ACC112 (cell line): ENCODE measurements around the gene CCDC88A.
"Not testable (repeated sequence)": the region's sequence is repeated elsewhere in the genome, so short reads cannot be mapped to it uniquely, and the experiment has no call there.

ENCODE experiments used
- H2AFZ ChIP-seq: fragments of 200-600 bp; sonication (generic); one replicate; pipeline ENCODE4 v1.6.0; 2017; ENCODE audit warnings: antibody characterized with exemption, low read length; ENCODE audit not compliant: unreplicated experiment
- H3K27ac ChIP-seq: fragments of 200-600 bp; sonication (generic); 2 replicates; pipeline ENCODE4 v1.5.1; 2014; ENCODE audit warnings: low read depth, mild to moderate bottlenecking, antibody characterized with exemption, low read length, moderate library complexity
- H3K27me3 ChIP-seq: fragments of 200-600 bp; sonication (generic); 2 replicates; pipeline ENCODE4 v1.6.1; 2014; ENCODE audit warnings: mild to moderate bottlenecking, antibody characterized with exemption, low read length, moderate library complexity, mixed read lengths; ENCODE audit not compliant: insufficient read depth
- H3K36me3 ChIP-seq: fragments of 200-600 bp; sonication (generic); 2 replicates; pipeline ENCODE4 v1.6.1; 2016; ENCODE audit warnings: mild to moderate bottlenecking, antibody characterized with exemption, low read length, moderate library complexity, mixed read lengths; ENCODE audit not compliant: insufficient read depth
- H3K4me1 ChIP-seq: fragments of 200-600 bp; sonication (generic); one replicate; pipeline ENCODE4 v1.6.1; 2016; ENCODE audit warnings: low read length, mixed read lengths; ENCODE audit not compliant: insufficient read depth, unreplicated experiment, control insufficient read depth
- H3K4me3 ChIP-seq: fragments of 200-600 bp; sonication (generic); 2 replicates; pipeline ENCODE4 v1.5.1; 2014; ENCODE audit warnings: mild to moderate bottlenecking, low read depth, low read length
- H3K79me2 ChIP-seq: fragments of 200-600 bp; sonication (generic); one replicate; pipeline ENCODE4 v1.6.0; 2016; ENCODE audit warnings: low read length; ENCODE audit not compliant: control insufficient read depth, unreplicated experiment, insufficient read depth

CCDC88A gene

GRCh38 chr2:55311444-55311870 lies 108.2 kb downstream of the CCDC88A start:
- peak overlapping the region; percentile 28; the same call in 1 of the 2 replicates for H3K27ac ChIP-seq
- no peak overlapping the region for H3K4me3 ChIP-seq
- no peaks in the 10 kb centered on the region for H3K27me3 ChIP-seq
- peaks cover 26% of the 10 kb centered on the region for H3K36me3 ChIP-seq
- peaks cover 32% of the 10 kb centered on the region for H3K4me1 ChIP-seq
- H2AFZ ChIP-seq = no peak overlapping the region
- no peaks in the 10 kb centered on the region for H3K79me2 ChIP-seq

GRCh38 chr2:55309446-55309845 lies 110.2 kb downstream of the CCDC88A start:
- Histone ChIP-seq H3K27me3 (no peaks in the 10 kb centered on the region), H3K4me3 (no peak overlapping the region)

GRCh38 chr2:55302241-55302640 lies 117.4 kb downstream of the CCDC88A start:
- H3K36me3 ChIP-seq = peaks cover 19% of the 10 kb centered on the region
- H2AFZ ChIP-seq = no peak overlapping the region
- no peaks in the 10 kb centered on the region for H3K27me3 ChIP-seq
- no peaks in the 10 kb centered on the region for H3K79me2 ChIP-seq
- no peak overlapping the region for H3K4me3 ChIP-seq
- H3K4me1 ChIP-seq = no peaks in the 10 kb centered on the region
- no peak overlapping the region for H3K27ac ChIP-seq

More at GRCh38 chr2:55309446-55309845, 110.2 kb downstream of the CCDC88A start:
- H3K27ac ChIP-seq = no peak overlapping the region
- H3K79me2 ChIP-seq = no peaks in the 10 kb centered on the region
- H3K4me1 ChIP-seq = peaks cover 32% of the 10 kb centered on the region
- H3K36me3 ChIP-seq = peaks cover 16% of the 10 kb centered on the region
- no peak overlapping the region for H2AFZ ChIP-seq

GRCh38 chr2:55301277-55301676 lies 118.4 kb downstream of the CCDC88A start:
- H2AFZ ChIP-seq = no peak overlapping the region
- H3K27me3 ChIP-seq = no peaks in the 10 kb centered on the region
- no peaks in the 10 kb centered on the region for H3K4me1 ChIP-seq
- H3K27ac ChIP-seq = no peak overlapping the region
- no peaks in the 10 kb centered on the region for H3K79me2 ChIP-seq
- no peak overlapping the region for H3K4me3 ChIP-seq
- peaks cover 19% of the 10 kb centered on the region for H3K36me3 ChIP-seq

GRCh38 chr2:55296393-55296792 lies 123.3 kb downstream of the CCDC88A start:
- H3K27me3 ChIP-seq = no peaks in the 10 kb centered on the region
- H3K36me3 ChIP-seq = peaks cover 22% of the 10 kb centered on the region

GRCh38 chr2:55283083-55283482 lies 136.6 kb downstream of the CCDC88A start:
- Histone ChIP-seq H3K4me1 (no peaks in the 10 kb centered on the region), H3K36me3 (no peaks in the 10 kb centered on the region), H3K27me3 (no peaks in the 10 kb centered on the region), H2AFZ (no peak overlapping the region), H3K4me3 (peak overlapping the region; percentile 82; the same call in 1 of the 2 replicates), H3K79me2 (peaks cover 3% of the 10 kb centered on the region), H3K27ac (no peak overlapping the region)

More at GRCh38 chr2:55296393-55296792, 123.3 kb downstream of the CCDC88A start:
- no peak overlapping the region for H3K27ac ChIP-seq
- no peaks in the 10 kb centered on the region for H3K4me1 ChIP-seq
- H3K4me3 ChIP-seq = no peak overlapping the region
- H3K79me2 ChIP-seq = no peaks in the 10 kb centered on the region
- H2AFZ ChIP-seq = no peak overlapping the region

GRCh38 chr2:55282110-55282917 lies 137.3 kb downstream of the CCDC88A start:
- no peaks in the 10 kb centered on the region for H3K36me3 ChIP-seq
- peaks cover 3% of the 10 kb centered on the region for H3K79me2 ChIP-seq
- peak overlapping the region; percentile 54 for H3K27ac ChIP-seq
- H3K27me3 ChIP-seq = no peaks in the 10 kb centered on the region
- peak overlapping the region; percentile 82 for H3K4me3 ChIP-seq
- no peaks in the 10 kb centered on the region for H3K4me1 ChIP-seq
- H2AFZ ChIP-seq = peak overlapping the region; percentile 83

- not testable (repeated sequence) for H3K79me2 ChIP-seq, H2AFZ ChIP-seq, H3K27ac ChIP-seq, H3K36me3 ChIP-seq, H3K4me3 ChIP-seq, H3K27me3 ChIP-seq, H3K4me1 ChIP-seq
Observed at GRCh38 chr2:55280851-55281546, 138.7 kb downstream of the CCDC88A start.

- not testable (repeated sequence) for H3K4me1 ChIP-seq, H3K27ac ChIP-seq, H2AFZ ChIP-seq, H3K79me2 ChIP-seq, H3K36me3 ChIP-seq, H3K27me3 ChIP-seq, H3K4me3 ChIP-seq
Observed at GRCh38 chr2:55279859-55280424, 139.7 kb downstream of the CCDC88A start.

- H3K36me3 ChIP-seq, H3K27me3 ChIP-seq, H2AFZ ChIP-seq, H3K4me3 ChIP-seq, H3K4me1 ChIP-seq, H3K27ac ChIP-seq, H3K79me2 ChIP-seq: not testable (repeated sequence)
Observed at GRCh38 chr2:55279214-55279835, 140.3 kb downstream of the CCDC88A start.
